Renal pelvis (tissue), 12 donors: ENCODE results near the gene POMT2. TPM values are rescaled to one million over a fixed set of nuclear protein-coding genes. Genes with fewer than 3 reads are reported as not detected.
"Not testable (repeated sequence)": the region's sequence is repeated elsewhere in the genome, so short reads cannot be mapped to it uniquely, and the experiment has no call there.

ENCODE experiments used
- DNase-seq: peaks from one replicate; pipeline ENCODE4 v3.0.0-alpha.2; 2013
- long read RNA-seq, 16 experiments: transcript quantifications; one replicate each; lab custom pipeline, GENCODE V29; 2026
- polyA plus RNA-seq, 3 donors: library from polyadenylated mRNA; unstranded; fragments of 120-200 nt; gene quantifications; one replicate each; pipeline ENCODE4 v1.2.1, GENCODE V29; 2013; ENCODE audit not compliant: insufficient read length in 3 of 3

POMT2 gene, protein sequence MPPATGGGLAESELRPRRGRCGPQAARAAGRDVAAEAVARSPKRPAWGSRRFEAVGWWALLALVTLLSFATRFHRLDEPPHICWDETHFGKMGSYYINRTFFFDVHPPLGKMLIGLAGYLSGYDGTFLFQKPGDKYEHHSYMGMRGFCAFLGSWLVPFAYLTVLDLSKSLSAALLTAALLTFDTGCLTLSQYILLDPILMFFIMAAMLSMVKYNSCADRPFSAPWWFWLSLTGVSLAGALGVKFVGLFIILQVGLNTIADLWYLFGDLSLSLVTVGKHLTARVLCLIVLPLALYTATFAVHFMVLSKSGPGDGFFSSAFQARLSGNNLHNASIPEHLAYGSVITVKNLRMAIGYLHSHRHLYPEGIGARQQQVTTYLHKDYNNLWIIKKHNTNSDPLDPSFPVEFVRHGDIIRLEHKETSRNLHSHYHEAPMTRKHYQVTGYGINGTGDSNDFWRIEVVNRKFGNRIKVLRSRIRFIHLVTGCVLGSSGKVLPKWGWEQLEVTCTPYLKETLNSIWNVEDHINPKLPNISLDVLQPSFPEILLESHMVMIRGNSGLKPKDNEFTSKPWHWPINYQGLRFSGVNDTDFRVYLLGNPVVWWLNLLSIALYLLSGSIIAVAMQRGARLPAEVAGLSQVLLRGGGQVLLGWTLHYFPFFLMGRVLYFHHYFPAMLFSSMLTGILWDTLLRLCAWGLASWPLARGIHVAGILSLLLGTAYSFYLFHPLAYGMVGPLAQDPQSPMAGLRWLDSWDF
- 10 to 100 TPM; 36.6 to 54.2 (median 44.1) TPM for polyA plus RNA-seq
- long read RNA-seq, donor 1, full-length matches to known transcripts: 3 of 3 reads
- long read RNA-seq, donor 1, partial matches to known transcripts: 0 of 3 reads
- long read RNA-seq, donor 1, other reads (novel, unspliced or antisense): 0 of 3 reads
- long read RNA-seq, donor 2, full-length matches to known transcripts: 6 of 6 reads
- long read RNA-seq, donor 2, partial matches to known transcripts: 0 of 6 reads
- long read RNA-seq, donor 2, other reads (novel, unspliced or antisense): 0 of 6 reads
- long read RNA-seq, donor 3, full-length matches to known transcripts: 2 of 2 reads
- long read RNA-seq, donor 3, partial matches to known transcripts: 0 of 2 reads
- long read RNA-seq, donor 3, other reads (novel, unspliced or antisense): 0 of 2 reads
- long read RNA-seq, donor 4, full-length matches to known transcripts: 4 of 4 reads
- long read RNA-seq, donor 4, partial matches to known transcripts: 0 of 4 reads
- long read RNA-seq, donor 4, other reads (novel, unspliced or antisense): 0 of 4 reads
- long read RNA-seq, donor 5, full-length matches to known transcripts: 2 of 61 reads
- long read RNA-seq, donor 5, partial matches to known transcripts: 59 of 61 reads
- long read RNA-seq, donor 5, other reads (novel, unspliced or antisense): 0 of 61 reads
- long read RNA-seq, donor 6, full-length matches to known transcripts: 1 of 23 reads
- long read RNA-seq, donor 6, partial matches to known transcripts: 6 of 23 reads
- long read RNA-seq, donor 6, other reads (novel, unspliced or antisense): 16 of 23 reads
- long read RNA-seq, donor 7, full-length matches to known transcripts: 2 of 2 reads
- long read RNA-seq, donor 7, partial matches to known transcripts: 0 of 2 reads
- long read RNA-seq, donor 7, other reads (novel, unspliced or antisense): 0 of 2 reads
- long read RNA-seq, donor 8, full-length matches to known transcripts: 1 of 1 reads
- long read RNA-seq, donor 8, partial matches to known transcripts: 0 of 1 reads
- long read RNA-seq, donor 8, other reads (novel, unspliced or antisense): 0 of 1 reads
- long read RNA-seq, donor 9, full-length matches to known transcripts: 6 of 6 reads
- long read RNA-seq, donor 9, partial matches to known transcripts: 0 of 6 reads
- long read RNA-seq, donor 9, other reads (novel, unspliced or antisense): 0 of 6 reads
- long read RNA-seq, donor 10: 0 reads
- long read RNA-seq, donor 11, full-length matches to known transcripts: 1 of 9 reads
- long read RNA-seq, donor 11, partial matches to known transcripts: 8 of 9 reads
- long read RNA-seq, donor 11, other reads (novel, unspliced or antisense): 0 of 9 reads
- long read RNA-seq, donor 12, full-length matches to known transcripts: 3 of 3 reads
- long read RNA-seq, donor 12, partial matches to known transcripts: 0 of 3 reads
- long read RNA-seq, donor 12, other reads (novel, unspliced or antisense): 0 of 3 reads
- long read RNA-seq, donor 13, full-length matches to known transcripts: 1 of 1 reads
- long read RNA-seq, donor 13, partial matches to known transcripts: 0 of 1 reads
- long read RNA-seq, donor 13, other reads (novel, unspliced or antisense): 0 of 1 reads
- long read RNA-seq, donor 14: 0 reads
- long read RNA-seq, donor 15: 0 reads
- long read RNA-seq, donor 16, full-length matches to known transcripts: 2 of 2 reads
- long read RNA-seq, donor 16, partial matches to known transcripts: 0 of 2 reads
- long read RNA-seq, donor 16, other reads (novel, unspliced or antisense): 0 of 2 reads

DNA sequence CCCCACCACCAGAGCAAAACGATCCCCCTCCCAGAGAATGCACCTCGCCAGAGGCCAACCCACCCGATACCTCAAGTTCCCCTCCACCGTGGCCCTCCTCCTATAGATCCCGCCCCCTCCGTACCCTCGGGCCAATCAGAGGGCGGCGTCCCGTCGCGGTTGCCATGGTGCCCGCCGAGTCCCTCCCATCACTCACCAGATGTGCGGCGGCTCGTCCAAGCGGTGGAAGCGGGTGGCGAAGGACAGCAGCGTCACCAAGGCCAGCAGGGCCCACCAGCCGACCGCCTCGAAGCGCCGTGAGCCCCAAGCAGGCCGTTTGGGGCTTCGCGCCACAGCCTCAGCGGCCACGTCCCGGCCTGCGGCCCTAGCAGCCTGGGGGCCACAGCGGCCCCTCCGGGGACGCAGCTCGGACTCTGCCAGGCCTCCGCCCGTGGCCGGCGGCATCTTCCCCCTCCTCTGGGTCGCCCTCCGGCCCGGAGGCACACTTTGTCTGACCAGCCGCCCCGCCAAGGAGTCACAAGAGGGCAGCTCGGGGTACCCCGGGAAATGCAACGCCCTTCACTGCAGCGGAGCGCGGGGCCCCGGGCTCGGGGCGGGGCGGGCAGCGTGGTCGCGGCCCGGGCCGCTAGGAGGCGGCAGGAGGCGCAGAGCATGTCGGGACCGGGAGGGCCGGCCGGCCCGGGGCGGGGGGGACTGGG is at the start of gene POMT2:
Gene POMT2 (minus strand): TSS at position 646 of the 698 bp plus-strand sequence. CDS start 202 bp downstream, at position 444.
- DNase-seq: peak; percentile 94

DNA sequence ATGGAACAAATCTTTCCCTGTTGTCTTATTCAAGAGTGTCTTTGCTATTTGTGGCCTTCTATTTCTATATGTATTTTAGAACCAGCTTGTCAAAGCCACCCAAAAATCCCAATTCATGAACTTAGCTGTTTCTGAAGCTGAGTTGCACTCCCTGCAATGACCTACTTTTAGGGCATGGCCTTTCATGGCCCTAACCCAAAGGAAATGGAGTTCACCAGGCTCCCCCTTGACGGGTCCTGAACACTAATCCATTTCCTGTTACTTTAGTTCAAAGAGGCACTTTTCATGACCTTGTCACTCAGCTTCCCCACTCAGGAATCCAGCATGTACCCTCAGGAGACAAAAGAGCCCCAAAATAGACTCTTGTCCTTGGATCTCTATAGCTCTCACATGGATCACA is 48.6 kb upstream of the POMT2 start:
- DNase-seq: no peak

GRCh38 chr14:77364146-77364545 is 43.5 kb upstream of the POMT2 start:
- DNase-seq: no peak

GRCh38 chr14:77359626-77360025 is 38.9 kb upstream of the POMT2 start:
- DNase-seq: no peak

DNA sequence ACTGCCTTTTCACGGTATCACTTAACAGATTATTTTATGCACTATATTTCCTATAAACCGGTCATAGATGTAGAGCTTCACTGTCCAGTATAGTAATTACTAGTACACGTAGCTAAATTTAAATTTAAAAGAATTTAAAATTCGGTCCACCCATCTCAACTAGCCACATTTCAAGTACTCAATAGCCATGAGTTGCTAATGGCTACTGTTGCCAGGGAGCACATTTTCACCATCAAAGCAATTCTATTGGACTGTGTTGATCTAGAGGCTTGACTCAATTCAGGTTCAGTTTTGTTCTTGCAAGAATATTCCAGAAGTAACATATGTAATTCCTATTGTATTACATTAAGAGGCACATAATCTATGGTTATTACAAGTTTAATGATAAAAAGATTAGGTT is 36.2 kb upstream of the POMT2 start:
- DNase-seq: no peak

DNA sequence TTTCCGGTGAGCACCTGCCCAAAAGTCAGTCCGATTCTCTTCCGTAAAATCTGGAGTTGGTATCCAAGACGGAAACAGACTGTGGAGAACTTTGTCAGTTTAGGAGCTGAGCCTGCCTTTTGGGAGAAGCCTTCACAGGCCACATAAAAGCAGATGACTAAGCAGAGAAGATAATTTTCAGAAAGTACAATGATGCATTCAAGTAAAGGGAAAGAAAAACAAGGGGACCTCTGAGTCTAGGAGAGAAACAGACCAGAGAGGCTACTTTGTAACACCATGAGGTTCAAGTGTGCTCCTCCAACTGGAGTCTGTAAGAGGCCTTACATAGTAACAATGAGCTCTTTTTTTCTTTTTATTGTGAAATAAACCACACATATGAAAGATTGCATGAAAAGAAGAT is 35.1 kb upstream of the POMT2 start:
- DNase-seq: no peak

DNA sequence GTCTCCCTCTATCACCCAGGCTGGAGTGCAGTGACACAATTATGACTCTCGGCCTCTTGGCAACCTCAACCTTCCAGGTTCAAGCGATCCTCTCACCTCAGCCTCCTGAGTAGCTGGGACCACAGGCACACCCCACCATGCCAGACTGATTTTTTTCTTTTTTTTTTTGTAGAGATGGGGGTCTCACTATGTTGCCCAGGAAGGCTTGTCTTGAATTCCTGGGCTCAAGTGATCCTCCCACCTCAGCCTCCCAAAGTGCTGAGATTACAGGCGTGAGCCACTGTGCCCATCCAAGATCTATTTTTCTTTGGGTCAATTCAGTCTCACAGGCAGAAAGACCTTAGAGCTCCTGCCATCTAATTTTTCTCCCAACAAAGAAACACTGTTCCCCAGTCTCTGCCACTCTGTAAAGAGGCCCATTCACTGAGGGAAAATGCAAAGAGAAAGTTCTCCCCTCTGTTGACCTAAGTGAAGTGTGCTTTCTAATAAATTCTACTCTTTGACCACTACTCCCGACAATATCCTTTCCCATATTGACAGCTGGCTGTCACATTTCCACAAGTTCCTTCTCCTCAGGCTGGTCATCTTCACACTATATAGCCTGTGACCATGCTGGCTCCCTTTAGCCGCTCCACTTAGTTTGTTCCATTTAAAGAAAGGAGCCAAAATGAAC is 32.9 kb upstream of the POMT2 start:
- DNase-seq: no peak

GRCh38 chr14:77347751-77348150 is 27.1 kb upstream of the POMT2 start:
- peak; percentile 35 for DNase-seq

DNA sequence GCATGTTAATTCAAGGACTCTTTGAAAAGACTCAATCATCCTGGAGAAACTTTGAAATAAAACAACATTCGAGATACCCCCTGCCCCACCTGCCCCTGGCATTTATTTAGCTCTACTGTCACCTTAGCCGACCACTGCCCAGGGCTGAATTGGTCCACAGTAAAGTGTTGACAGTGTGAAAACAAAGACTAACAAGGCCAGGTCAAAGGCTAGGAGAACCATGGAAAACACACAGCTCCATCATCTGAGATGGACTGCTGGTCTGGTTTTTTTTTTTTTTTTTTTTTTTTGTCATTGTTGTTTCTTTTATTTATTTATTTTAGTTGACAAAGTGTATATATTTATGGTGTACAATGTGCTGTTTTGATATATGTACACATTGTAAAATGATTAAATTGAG is 25.8 kb upstream of the POMT2 start:
- no peak for DNase-seq

- no peak for DNase-seq
Observed at GRCh38 chr14:77344377-77344996, 23.8 kb upstream of the POMT2 start.

DNA sequence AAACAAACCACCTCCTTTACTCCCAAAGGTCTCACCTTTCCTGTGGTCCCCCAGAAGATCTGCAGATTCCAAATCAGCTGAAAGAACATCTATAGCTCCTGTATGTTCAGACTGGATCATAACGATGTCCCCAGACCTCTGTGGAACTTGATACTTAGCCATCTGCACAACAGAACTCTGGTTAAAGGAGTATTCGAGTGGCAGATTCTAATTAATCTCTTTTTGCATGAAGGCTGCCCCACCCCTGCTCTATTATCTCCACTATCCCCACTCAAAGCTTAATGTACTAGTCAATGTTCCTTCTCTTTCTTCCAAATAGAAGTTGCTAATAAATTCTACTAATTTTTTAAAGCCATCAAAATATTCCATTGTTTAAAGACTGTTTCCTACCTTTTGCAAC is 23.0 kb upstream of the POMT2 start:
- DNase-seq: no peak

- no peak for DNase-seq
Observed at GRCh38 chr14:77342726-77343397, 22.2 kb upstream of the POMT2 start.

GRCh38 chr14:77340389-77340788 is 19.7 kb upstream of the POMT2 start:
- DNase-seq: no peak

DNA sequence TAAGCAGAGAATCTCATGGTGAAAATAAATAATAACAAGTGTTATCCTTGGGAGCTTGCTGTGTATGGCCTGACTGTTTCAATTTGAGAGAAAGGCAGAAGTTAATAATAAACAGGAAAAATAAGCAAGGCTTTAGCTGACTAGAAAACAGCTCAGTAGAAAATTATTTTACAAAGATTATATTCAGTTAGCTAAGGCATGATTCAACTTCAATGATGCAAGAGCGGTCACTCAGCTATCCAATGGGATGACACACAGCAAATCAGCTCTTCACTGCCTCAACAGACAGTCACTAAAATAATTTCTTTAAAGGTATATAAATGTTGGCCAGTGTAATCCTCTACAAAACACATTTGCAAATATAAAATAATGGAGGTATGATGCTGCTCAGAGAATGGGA is 18.7 kb upstream of the POMT2 start:
- no peak for DNase-seq

GRCh38 chr14:77338302-77338701 is 17.6 kb upstream of the POMT2 start:
- DNase-seq: no peak

- no peak for DNase-seq
Observed at GRCh38 chr14:77337880-77338279, 17.2 kb upstream of the POMT2 start.

- DNase-seq: not testable (repeated sequence)
Observed at GRCh38 chr14:77337255-77337654, 16.6 kb upstream of the POMT2 start.
